ENCODE measurements around the gene ARSK.

DNA sequence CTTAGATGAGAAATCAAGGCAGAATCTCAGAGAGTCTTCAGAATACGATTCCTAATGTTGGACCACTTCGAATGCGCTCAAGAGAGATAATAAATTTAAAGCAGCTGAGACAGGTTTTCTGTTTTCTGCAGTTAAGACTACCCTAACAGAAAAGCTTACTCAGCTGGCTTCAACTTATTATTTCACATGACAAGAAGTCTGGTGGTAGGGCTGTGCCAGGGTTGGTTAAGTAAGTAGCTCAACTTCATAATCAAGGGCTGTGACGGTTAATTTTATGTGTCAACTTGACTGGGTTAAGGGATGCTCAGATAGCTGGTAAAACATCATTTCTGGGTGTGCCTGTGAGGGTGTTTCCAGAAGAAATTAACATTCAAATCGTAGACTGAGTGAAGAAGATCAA, 68.8 kb downstream of the ARSK start:
- TF ChIP-seq, protein P1, sequence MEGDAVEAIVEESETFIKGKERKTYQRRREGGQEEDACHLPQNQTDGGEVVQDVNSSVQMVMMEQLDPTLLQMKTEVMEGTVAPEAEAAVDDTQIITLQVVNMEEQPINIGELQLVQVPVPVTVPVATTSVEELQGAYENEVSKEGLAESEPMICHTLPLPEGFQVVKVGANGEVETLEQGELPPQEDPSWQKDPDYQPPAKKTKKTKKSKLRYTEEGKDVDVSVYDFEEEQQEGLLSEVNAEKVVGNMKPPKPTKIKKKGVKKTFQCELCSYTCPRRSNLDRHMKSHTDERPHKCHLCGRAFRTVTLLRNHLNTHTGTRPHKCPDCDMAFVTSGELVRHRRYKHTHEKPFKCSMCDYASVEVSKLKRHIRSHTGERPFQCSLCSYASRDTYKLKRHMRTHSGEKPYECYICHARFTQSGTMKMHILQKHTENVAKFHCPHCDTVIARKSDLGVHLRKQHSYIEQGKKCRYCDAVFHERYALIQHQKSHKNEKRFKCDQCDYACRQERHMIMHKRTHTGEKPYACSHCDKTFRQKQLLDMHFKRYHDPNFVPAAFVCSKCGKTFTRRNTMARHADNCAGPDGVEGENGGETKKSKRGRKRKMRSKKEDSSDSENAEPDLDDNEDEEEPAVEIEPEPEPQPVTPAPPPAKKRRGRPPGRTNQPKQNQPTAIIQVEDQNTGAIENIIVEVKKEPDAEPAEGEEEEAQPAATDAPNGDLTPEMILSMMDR (IDR thresholded peaks at IDR 0.05), result no peak
- no peak for TF ChIP-seq POLR2A (IDR thresholded peaks at IDR 0.05)

Measured in uterus (tissue), 2 donors.